NCI-H2107 treated with DMSO at 0.1 percent for 48 hours (cell line): ENCODE data around the gene PPP3CA.
A peak's percentile ranks its signal among the peaks of the same experiment; 100 is the strongest.

Source experiments
- DNase-seq: peaks from one replicate; lab custom pipeline; 2025; ENCODE audit not compliant: unreplicated experiment; lab: John Stamatoyannopoulos, UW

PPP3CA gene

DNA sequence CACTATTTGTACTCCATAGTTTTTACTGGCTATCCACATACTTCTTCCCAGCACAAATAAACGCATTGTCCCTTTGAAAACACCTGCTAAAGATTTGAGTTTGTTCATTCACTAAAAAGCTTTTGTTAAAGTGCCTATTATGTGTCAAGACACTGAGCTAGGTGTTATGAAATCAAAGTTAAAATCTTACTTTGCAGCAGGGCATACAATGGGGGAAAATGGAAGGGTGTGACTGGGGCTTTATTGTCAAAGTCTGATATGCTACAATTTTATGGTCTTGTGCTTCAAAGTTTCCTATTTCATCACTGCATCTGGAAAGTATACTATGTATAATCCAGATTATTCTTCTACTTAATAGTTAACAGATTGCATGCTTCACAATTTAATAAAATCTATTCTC lies 128.4 kb downstream of the PPP3CA start:
- no peak for DNase-seq

DNA sequence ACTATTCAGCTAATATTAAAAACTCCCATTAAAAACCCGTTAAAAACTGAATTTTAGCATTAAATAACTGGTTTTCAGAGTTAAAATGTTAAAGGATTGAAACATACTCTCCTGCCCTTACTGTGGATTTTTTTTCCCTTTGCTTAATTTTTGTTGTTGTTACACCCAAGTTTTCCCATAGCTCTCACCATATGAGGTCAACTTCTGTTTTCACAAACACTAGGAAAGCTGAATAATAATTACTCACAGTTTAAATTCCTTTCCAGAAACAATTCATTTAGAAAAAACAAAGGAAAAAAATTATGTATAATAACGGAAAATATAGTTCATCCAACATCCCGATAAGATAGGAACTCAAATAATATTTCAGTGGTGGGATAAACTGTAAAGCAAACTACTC lies 129.0 kb downstream of the PPP3CA start:
- DNase-seq: no peak

DNA sequence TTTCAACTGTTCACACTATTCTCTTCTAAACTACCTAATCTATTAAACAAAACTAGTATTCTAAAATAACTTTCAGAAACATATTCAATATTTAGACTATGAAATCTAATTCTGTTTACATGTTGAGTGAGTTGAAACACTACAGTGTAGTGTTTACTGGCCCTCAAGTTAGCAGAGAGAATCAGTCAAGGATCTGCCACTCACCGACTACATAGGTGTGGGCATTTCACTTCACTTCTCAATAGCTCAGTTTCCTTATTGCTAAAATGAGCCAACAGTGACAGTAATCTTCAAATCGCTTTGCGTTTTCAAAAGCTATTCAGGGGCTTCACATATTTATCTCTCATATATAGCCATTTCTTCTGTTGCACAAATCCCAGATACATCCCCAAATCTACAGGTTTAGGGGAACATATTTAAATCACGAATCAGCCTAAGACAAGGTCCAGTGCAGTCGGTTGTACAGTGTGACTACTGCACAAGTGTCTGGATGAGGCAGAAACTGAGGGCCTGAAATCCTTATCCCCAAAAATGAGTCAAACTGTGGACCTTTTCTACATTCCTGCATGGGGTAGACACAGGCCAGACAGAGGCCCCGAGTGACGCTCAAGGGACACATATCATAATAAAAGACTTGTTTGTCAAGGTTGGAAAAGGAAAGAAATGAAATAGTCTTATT lies 129.8 kb downstream of the PPP3CA start:
- DNase-seq: no peak

DNA sequence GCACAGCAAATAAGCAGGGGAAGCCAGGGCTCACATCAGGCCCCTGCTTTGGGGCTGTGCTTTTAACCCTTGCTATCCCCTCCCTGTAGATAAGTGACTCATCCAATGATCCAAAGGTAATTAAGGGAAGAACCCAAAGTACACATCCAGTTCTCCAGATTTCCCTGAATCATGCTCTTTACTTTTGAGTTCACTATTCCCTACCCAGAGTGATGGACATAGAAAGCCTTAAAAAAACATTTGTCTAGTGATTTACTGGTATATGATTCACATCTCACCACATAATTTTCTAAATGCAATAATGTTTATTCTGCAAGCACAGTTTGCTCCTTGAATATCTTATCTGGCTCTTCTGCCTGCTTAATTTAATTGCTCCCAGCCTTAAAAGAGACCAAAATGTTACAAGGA lies 136.2 kb downstream of the PPP3CA start:
- no peak for DNase-seq

DNA sequence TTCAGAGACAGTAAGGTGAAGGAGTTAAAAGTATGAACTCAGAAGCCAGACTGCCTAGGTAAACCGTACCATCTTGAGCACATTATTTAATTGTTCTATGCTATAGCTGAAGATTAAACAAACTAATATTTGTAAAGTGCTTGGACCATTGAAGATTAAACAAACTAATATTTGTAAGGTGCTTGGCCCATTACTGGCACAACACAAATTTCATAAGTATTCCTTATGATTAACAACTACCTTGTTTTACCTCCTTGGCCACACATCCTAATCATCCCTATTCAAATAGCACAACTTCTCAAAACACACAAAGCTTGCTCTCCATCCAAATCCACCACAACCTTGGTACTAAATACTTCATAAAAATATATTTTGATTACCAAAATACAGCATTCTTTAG lies 137.0 kb downstream of the PPP3CA start:
- DNase-seq: no peak

DNA sequence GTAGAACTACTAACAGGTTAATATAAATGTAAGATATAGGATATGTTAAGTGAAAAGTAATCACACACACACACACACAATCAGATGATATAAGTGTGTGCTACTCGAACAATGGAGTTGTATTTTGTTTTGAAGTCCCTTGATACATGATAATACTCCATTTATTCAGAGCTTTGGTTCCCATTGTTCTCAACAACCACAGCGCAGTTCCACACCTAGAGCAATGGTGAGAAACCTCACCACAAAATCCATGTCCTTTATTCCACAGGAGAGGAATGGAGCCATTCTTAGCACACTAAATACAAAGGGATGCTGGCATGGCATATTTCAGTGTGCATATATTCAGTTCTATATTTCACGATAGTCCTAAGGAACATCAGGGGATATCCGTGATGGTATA lies 139.2 kb downstream of the PPP3CA start:
- DNase-seq: peak; percentile 60

DNA sequence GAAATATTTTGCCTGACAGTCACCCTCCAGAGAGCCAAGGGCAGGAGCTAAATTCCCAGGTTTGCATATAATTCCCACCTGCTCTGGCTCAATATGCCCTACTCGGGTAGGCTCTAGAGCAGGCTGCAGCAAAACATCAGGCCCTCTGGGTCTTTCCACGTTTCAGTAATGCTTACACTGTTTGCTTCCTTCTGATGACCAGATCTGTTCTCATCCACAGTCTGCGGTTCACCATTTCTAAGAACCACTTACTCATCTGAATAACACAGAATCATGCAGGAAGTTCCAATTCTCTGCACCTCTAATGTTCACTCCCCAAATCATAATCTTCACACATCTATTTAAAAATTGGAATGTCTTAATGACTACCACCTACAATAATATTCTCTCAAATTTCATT lies 141.4 kb downstream of the PPP3CA start:
- DNase-seq: no peak

DNA sequence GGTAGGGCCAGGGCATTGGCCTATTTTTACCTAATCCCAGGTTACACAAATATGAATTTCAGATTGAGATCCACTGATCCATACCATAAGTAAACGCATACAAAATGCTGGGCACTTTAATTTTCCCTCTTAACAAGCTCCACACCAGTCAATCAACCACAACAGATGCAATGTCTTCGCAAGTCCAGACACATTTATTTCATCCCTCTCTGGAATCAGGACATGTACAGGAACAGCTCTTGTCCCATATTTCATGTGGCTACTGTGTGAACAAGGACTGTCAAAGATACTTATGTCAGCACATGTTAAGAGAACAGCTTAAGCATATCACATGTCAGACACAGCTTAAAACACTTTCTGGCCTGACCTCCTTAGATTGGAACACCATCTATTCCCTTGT lies 145.9 kb downstream of the PPP3CA start:
- DNase-seq: no peak

DNA sequence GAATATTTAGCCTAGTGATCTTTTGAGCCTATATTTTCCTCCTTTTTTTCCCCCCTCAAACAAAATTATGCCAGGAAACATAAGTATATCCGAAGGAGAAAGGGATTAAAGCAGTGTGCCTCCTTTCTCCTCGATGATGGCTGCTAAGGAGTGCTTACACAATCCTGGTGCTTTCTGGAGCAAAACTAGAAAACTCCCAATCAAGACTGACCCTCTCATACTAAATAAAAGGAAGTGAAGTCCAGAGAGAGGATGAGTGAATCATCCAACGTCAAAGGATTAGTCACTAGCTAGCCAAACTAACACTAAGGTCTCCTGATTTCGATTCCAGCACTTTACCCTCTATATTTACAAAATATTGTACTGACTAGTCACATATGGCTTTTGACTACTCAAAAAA lies 146.8 kb downstream of the PPP3CA start:
- no peak for DNase-seq

DNA sequence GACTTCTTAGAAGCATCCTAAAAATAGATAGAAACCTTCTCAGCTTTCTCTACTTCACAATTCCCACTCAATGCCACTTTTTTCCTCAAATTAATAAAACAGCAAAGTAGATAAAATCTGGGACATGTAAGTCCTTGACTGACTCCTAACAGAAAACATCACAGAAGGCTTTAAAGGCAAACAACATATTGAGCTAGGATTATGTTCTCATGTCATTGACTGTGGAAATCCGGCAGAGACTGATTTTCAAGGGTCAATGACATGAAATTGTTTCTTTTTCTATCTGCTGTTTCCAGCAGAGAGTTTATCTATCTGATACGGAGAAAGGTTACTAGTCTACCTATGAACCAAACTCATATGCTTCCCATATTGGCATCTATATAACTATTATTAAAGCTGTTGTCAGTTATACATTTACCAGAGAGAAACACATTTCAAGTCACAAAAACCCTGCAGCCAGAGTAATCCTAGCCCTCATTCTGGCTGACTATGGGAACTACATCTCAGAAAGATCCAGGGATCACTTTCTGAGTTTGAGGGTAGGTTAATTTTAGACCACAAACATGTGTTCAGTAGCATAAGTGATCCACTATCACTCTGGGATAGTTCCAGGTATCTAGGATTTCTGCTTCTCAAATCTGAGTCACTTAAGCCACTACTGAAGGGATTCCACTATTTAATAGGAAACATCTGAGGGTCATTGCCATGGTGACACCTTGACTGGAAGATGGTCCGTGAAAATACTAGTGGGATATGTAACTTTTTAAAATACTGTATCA lies 147.6 kb downstream of the PPP3CA start:
- no peak for DNase-seq

DNA sequence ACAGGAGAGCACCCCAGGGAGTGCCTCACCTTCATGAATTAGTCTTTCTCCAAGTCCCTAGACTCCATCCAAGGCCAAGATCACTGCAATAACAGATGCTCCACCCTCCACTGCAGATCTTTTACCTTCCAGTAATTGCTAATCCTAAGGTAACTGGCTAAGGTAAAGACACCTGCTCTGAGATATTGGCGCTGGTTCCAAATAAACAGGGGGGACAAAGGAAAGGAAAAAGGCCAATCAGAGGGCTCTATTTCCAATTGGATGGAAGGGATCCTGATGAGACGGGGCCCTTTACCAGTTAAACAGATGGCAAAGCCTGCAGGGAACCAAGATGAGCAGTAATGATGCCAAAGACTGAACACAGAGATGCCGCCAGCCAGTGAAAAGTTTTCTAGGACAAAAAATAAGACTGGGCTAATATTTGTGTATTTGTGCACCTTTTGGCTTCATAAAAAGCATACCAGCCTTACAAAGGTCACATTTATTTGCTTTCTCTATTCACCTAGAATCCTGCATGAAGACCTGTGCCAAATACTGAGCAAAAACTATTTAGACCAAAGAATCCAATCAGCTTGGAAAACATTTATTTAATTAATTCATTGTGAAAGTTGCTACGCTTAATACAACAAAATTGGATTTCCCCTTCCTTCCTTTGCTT lies 148.5 kb downstream of the PPP3CA start:
- DNase-seq: peak; percentile 10

DNA sequence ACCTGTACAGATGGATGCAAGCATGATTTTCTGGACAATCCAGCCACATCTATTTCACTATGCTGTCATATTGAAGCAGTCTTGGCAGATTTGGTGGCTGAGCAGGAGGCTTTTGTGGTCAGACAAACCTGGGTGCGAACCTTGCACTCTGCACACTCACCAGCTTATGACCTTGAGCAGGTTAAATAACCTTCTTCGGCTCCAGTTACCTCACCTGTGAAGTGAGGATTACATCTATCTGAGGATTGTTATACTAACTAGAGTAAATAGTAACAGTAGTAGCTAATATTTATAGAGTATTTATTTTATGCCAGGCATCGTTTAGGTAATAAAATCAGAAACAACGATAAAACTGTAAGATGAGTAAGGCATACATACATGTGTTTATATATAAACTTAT lies 150.0 kb downstream of the PPP3CA start:
- no peak for DNase-seq

DNA sequence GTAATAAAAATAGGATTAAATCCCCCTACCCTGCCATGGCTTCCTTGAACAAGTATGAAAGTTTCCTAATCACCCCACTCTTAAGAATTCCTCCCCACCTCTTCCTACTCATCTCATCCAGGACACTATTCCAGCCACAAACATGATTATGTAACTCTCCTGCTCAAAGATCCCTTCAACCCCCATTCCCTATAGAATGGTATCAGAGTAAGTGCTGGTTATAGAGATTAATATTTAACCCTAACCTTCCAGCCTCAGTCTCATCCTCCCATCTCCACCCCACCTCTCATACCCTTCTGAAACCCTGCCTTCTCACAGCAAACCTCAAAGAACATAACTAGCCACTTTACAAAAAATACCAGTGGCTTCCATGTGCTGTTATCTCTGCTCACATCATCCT lies 155.1 kb downstream of the PPP3CA start:
- DNase-seq: no peak

DNA sequence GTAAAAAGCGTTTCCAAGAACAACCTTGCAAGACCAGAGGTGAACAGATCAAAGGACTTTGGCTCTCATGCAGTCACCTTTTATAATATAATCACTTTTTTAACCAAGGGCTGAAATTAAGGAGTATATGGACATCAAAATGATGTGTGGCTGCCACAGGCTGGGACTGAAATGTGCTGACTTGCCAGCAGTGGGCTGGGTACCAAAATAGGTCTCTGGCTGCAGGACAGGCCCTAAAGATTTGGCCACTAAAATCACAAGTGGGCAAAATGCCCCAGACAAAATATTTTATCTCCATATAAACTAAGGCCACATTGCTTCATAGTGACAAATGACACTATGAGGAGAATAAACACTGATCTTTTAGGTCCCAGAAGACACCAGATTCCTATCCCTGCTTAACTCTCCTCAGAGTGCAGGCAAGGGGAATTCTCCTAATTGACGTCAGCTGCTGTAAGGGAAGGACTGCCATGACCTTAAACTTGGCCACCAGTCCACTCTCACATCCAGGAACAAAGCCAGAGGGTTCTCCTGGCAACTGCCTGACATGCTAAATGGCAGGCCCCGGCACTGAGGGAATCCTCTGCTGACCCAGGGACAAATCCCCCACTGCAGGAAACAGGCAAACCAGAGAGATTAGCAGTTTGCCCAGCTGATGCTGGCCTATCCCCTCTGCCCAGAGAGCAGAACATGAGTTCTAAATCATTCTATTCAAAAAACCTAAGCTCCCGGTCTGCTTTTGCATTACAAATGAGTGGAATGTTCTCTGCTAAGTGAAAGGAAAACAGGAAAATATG lies 155.8 kb downstream of the PPP3CA start:
- DNase-seq: no peak

DNA sequence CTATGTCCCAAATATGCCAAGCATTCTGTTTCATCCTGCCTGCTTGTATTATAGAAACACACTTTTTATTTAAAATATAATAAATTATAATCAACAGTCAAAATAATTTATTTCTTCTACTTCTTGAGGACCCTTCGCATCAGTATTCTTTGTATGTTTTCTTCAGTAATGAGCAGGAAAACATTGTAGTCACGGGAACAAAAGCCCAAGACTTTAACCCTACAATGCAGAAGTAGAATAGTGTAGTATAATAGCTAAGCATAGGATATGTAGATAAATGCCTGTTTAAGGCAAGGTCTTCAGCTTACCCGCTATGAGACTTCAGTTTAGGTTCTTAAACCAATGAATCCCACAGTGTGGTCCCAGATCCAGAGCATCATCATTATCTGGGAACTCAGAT lies 156.6 kb downstream of the PPP3CA start:
- DNase-seq: no peak

DNA sequence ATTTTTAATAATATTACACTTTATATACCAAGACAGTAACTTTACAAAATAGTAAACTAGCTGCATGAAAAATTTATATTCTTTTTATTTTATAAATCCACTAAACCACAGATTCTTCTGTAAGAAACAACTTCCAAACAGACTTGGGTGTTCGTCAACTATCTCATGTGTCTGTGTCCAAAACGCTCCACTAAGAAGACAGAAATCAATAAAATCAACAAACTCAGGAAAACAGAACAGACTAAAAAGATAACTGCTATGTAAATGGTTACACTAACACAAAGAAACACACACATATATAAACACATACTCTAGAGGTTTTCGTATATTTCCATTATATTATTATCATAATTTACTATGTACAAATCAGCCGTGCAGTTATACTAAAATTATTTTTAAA lies 158.4 kb downstream of the PPP3CA start:
- DNase-seq: no peak

DNA sequence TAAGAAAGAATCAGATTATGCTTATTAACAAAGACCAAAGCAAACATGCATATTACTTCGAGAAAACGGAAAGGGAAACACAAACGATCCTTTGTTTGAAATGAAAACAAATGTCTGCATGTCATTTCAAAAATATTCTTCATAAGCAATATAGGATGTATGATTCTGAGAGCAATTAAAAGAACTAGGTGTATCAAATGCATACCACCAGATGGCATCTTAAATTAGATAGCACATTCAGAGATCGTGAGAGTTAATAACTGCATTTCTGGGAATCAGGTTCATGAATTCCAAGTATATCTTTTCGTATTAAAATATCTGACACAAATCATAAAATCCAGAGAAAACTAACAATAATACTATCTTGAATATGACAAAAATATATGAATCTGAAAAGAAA lies 159.5 kb downstream of the PPP3CA start:
- DNase-seq: no peak

DNA sequence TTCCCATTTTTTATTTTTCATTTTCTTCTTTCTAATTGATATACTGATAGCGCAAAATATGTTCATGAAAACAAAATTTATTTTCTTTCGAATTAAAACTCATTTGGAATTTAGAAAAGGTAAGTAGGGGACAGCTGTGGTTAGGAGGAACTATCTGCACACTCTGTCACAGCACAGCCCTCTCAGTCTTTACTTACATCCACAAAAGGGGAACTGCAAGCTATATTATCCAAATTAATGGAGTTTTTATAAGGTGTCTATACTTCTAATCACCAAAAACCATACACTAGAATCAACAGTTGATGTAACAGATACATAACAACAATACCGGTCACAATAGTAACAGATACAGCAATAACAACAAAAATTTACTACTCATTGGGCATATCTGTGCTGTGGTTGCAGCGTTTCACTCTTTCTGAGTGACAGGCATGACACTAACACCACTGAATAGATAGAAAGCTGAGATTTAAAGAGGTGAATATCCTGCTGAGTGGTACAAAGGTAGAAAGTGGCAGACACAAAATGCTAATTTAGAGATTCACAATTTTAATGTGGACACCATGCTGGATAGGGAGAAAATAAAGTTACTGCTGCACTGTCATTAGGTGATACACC lies 160.7 kb downstream of the PPP3CA start:
- no peak for DNase-seq

DNA sequence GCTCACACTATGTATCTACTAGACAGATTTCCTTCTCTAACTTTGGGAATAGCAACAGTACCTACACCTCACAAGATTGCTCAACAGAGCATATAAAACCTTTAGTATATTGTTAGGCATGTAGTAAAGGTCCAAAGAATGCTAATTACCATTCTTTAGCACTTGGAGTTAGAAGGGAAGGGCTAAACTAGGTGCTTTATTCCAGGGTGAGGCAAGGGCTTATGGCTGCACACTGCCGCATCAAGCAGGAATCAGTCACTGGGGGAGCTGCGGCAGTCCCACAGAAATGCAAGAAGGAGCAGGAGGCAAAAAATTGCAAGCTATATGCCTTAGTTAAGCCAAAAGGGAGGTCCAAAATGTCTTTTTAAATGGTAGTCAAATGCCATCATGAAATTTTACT lies 162.7 kb downstream of the PPP3CA start:
- DNase-seq: no peak

DNA sequence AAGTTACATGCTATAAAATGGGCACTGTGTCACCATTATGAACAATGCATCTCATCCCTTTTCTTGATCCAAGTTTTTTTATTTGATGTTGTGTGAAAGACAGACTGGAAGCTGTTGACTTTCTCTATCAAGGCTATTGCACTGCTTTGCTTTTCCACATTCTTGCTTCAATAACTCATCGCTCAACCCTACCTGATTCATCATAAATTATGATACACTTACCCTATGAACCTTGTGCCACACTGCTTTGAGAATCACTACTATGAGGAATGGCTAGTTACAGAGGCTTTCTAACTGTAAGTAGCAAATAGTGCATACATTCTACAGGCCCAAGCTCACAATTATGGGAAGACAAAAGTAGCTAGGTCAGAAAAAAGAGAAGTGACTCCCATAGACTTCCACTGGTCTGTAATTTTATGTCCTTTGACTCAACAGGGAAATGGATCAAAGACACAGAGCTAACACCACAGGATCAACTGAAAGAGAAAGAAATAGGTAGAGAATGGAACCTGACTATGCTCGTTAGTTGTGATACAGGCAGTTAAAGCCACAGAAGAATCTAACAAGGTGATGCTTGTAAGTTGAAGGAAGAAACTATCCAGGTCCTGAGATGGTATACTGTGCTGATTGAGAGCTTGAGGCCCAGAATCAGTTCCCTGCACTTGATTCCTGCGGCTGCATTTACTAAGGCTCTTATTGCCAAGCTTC lies 163.5 kb downstream of the PPP3CA start:
- DNase-seq: no peak
